ENCODE results near the gene BYSL. TPM values are rescaled to one million over a fixed set of nuclear protein-coding genes. Genes with fewer than 3 reads are reported as not detected.

Gene BYSL
- total RNA-seq, 1 donor from 2014 or later: 8.7 TPM

- no peak for DNase-seq (ENCODE audit: low read depth)
- no peak for TF ChIP-seq CTCF (conservative IDR thresholded peaks at IDR 0.05; ENCODE audit: low read depth, low read length)
- H3K4me3 ChIP-seq (ENCODE audit: low read depth, low read length): peak overlapping the region; percentile 77
Measured at GRCh38 chr6:41894366-41895299, 26.7 kb upstream of the BYSL start.

- H3K4me3 ChIP-seq (ENCODE audit: low read depth, low read length): peak within 1 kb of the TSS; percentile 77
Measured at GRCh38 chr6:41895300-41896233, 25.7 kb upstream of the BYSL start, which contains the start of gene USP49. Gene USP49, minus strand, starts transcription at chr6:41895375. Its CDS starts 88,392 bp downstream, at chr6:41806983.

GRCh38 chr6:41896281-41896680, 25.0 kb upstream of the BYSL start:
- peak overlapping the region; percentile 77 for H3K4me3 ChIP-seq (ENCODE audit: low read depth, low read length)
- no peak for DNase-seq (ENCODE audit: low read depth)
- TF ChIP-seq CTCF (conservative IDR thresholded peaks at IDR 0.05; ENCODE audit: low read depth, low read length): no peak

More at GRCh38 chr6:41895300-41896233, 25.7 kb upstream of the BYSL start, which contains the start of gene USP49:
- DNase-seq (ENCODE audit: low read depth): peak; percentile 61
- TF ChIP-seq CTCF (conservative IDR thresholded peaks at IDR 0.05; ENCODE audit: low read depth, low read length): no peak

GRCh38 chr6:41900861-41901260, 20.4 kb upstream of the BYSL start:
- TF ChIP-seq CTCF (conservative IDR thresholded peaks at IDR 0.05; ENCODE audit: low read depth, low read length): no peak
- no peak overlapping the region for H3K4me3 ChIP-seq (ENCODE audit: low read depth, low read length)
- no peak for DNase-seq (ENCODE audit: low read depth)

GRCh38 chr6:41901882-41902519, 19.3 kb upstream of the BYSL start:
- DNase-seq (ENCODE audit: low read depth): no peak

More at GRCh38 chr6:41901882-41902519, 19.3 kb upstream of the BYSL start:
- no peak overlapping the region for H3K4me3 ChIP-seq (ENCODE audit: low read depth, low read length)
- TF ChIP-seq CTCF (conservative IDR thresholded peaks at IDR 0.05; ENCODE audit: low read depth, low read length): peak; percentile 70

Measured in epithelial cell of proximal tubule (primary cell).